ENCODE data around the gene TSNAX. TPM values are rescaled to one million over a fixed set of nuclear protein-coding genes. Genes with fewer than 3 reads are reported as not detected.
"Not testable (repeated sequence)": the region's sequence is repeated elsewhere in the genome, so short reads cannot be mapped to it uniquely, and the experiment has no call there.

The TSNAX gene
- total RNA-seq, 1 donor from 2014 or later: 42.4 TPM

- DNase-seq: no peak
Measured at GRCh38 chr1:231564373-231564772, 35.9 kb downstream of the TSNAX start.

DNA sequence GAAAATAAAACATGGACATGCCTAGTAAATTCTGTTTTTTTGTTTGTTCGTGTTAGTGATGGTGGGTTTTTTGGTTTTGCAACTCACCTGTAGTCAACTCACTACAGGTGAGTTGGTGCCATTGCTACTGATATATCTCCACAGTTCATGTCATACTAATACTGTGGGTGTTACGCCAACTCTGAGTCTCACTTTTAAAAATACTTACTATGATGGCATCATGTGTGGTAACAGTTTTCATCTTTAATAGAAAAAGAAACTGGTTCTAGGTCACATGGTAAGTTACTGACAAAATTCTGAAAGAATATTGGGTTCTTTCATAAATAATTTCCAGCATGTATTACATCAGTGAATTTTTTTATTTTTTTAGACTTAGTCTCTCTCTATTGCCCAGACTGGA is 38.0 kb downstream of the TSNAX start:
- DNase-seq: no peak

DNA sequence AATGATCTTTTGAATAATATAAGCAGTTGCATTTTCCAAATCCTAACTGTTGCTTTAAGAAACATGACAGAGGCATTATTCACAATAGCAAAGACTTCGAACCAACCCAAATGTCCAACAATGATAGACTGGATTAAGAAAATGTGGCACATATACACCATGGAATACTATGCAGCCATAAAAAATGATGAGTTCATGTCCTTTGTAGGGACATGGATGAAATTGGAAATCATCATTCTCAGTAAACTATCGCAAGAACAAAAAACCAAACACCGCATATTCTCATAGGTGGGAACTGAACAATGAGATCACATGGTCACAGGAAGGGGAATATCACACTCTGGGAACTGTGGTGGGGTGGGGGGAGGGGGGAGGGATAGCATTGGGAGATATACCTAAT is 41.8 kb downstream of the TSNAX start:
- DNase-seq: not testable (repeated sequence)

GRCh38 chr1:231571904-231572303 is 43.4 kb downstream of the TSNAX start:
- DNase-seq: peak; percentile 98

DNA sequence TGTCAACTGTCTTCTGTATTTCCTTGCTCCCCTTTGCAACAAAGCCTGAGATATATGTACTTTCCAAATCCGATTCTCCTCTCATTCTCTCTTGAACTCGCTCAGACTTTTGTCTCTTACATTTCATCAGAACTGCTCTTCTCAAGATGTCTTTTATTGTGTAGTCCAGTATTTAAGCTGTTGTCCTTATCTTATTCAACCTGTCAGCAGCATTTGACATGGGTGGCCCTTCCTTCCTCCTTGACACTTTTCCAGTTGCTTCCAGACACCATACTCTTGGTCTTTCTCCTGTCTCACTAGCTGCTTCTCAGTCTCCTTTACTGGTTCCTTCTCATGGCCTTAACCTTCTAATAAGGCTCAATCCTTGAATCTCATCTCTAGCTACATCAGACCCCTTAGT is 47.0 kb downstream of the TSNAX start:
- DNase-seq: no peak

DNA sequence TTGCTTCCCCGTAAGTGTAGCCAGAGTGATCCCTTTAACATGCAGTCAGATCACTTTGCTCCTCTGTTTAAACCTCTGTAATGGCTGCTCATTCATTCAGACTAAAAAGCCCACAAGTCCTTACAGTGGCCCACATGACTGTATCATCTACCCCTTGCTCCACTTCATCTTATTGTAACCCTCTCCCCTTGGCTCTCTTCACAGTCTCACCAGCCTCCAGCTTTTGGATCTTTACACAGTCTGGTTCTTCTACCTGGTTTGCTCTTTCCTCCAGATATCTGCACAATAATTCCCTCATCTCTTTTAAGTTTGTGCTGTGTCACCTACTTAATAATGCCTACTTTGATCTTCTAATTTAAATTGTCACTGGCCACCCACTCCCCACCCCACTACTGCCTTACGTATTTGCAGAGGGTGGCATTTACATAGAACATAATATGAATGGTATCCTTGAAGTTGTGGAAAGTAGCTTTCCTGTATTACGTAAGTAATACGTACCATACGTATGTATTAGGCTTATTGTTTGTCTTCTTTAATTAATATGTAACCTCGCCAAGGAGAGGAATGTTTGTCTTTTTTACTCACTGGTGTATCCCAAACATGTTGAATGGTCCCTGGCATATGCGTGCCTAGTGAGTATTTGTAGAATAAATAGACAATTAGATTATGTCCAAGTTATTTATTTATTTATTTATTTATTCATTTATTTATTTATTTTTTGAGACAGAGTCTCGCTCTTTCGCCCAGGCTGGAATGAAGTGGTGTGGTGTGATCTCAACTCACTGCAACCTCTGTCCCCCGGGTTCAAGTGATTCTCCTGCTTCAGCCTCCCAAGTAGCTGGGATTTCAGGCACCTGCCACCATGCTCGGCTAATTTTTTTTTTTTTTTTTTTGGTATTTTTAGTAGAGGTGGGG is 48.6 kb downstream of the TSNAX start:
- no peak for DNase-seq

DNA sequence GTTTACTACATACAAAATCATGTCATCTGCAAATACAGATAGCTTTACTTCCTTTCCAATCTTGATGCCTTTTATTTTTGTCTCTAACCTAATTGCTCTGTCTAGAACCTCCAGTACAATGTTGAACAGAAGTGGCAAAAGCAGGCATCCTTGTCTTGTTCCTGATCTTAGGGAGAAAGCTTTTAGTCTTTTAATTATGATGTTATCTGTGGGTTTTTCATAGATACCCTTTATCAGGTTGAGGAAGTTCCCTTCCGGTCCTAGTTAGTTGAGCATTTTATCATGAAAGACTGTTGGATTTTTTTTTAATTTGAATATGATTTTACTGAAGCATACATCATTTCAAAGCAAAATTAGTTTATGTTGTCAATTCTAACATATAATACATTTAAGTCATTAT is 52.4 kb downstream of the TSNAX start:
- no peak for DNase-seq

GRCh38 chr1:231581859-231582258 is 53.4 kb downstream of the TSNAX start:
- no peak for DNase-seq

DNA sequence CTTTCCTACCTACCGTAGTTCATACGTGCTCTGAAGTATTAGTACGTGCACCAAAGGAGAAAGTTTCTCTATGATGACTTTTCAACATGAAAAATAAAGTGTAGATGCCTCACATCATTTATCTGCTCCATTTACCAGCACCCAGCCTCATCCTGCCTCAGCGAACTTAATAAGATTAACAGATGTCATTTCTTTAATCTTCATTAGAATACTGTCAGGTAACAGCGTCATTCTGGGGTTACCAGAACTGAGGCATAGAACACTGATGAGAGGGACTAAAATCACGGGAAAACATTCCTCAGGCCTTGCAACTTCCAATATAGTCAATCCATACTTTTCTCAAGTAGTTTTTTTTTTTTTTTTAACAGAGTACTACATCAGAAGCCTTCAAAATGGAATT is 54.9 kb downstream of the TSNAX start:
- no peak for DNase-seq

DNA sequence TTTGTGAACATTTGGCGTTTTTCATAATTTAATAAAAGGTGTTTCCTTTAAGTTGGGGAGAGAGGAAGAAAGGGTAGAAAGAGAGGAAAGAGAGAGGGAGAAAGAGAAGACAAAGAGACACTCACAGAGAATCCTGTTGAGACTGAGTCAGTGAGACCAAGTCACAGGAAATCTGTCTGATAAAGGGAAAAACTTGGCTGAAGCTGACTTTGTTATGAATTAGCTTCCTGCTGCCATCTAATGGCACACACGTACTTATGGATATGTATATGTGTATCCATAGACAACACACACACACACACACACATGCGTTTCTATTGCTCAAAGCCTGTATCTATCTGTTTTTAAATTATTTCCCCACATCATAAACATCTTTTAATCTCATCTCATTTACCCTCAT is 55.6 kb downstream of the TSNAX start:
- peak; percentile 87 for DNase-seq

DNA sequence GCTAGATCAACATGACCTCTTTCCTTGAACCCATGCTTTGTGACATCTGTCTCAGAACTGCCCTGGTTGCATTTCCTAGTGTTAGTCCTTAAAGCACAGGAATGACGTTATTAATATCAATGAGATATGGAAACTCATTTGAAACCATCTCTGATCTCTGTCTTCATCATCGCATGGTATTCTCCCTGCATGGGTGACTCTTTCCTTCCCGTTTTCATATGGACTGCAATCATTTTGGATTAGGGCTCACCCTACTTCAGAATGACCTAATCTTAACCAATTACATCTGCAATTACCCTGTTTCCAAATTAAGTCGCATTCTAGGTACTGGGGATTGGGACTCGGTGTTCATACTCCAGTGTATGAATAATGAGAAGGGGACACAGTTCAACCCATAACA is 56.5 kb downstream of the TSNAX start:
- no peak for DNase-seq

DNA sequence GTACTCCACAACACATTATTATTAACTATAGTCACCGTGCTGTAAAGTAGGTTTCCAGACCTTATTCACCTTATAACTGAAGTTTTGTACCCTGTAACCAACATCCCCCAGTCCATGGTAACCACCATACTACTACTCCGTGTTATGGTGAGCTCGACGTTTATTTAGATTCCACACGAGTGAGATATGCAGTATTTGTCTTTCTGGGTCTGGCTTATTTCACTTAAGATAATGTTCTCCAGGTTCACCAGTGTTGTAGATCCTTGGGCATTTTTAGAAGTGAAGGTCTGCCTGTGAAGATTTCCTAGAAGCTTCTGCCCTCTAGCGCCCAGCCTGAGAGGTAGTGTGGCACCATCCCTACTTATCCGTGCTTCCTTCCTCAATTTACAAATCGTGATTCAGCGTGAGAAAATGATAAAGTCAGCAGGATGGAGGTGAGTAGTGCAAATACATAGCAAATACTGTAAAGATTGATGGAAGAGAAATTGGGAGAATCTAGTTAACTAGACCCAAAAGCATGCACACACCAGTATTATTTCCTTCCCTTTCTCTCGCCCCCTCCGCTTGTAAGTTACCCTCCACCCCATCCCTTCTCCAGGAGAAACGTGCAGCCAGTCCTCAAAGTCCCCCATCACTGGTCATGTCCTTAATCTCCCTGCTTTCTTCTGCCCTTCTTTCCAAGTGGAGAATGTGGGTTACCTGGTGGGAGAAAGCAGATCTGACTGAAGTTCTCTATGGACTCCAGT is 62.2 kb downstream of the TSNAX start:
- DNase-seq: peak; percentile 88

GRCh38 chr1:231591466-231591865 is 63.0 kb downstream of the TSNAX start:
- no peak for DNase-seq

DNA sequence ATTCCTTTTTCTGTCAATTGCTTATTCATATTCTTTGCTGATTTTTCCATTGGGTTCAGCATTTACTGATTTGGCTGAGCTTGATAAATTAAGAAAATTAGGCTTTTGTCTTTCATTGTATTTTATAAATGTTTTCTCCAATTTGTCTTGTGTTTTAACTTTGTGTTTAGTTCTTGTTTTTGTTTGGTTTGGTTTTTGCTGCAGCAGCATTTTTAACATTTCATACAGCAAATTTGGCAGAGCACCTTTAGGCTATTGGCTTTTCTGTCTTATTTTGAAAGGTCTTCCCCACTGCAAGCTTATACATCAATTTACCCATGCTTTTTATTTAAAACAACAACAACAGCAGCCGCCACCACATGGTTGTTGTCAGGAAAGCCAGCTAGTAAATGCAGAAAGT is 64.3 kb downstream of the TSNAX start:
- no peak for DNase-seq

- not testable (repeated sequence) for DNase-seq
Measured at GRCh38 chr1:231593264-231593663, 64.8 kb downstream of the TSNAX start.

DNA sequence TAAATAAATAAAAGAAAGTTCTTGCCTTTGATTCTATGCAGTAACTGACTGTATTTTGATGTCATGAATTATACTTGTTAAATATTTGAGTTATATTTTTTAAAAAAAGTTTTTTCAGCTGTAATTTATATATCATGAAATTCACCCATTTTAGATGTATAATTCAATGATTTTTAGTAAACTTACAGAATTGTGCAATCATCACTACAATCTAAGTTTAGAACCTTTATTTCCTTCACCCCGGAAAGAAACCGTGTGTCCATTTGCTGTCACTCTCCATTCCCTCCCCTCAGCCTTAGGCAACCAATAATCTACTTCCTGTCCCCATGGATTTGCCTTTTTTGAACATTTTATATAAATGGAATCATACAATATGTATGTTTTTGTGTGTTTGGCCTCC is 65.7 kb downstream of the TSNAX start:
- DNase-seq: no peak

DNA sequence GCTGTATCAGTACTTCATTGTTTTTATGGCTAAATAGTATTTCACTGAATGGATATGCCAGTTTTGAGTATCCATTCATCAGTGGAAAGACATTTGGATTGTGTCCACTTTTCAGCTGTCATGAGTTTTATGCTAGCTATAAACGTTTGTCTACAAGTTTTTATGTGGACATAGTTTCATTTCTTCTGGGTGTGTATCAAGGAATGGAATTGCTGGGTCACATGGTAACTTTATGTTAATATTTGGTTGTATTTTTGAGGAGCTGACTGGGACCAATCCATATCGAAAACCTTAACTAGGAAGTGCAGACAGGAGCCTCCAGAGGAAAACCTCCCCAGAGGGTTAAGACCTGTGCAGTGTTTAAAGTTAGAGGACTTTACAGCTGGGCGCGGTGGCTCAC is 66.3 kb downstream of the TSNAX start:
- no peak for DNase-seq

DNA sequence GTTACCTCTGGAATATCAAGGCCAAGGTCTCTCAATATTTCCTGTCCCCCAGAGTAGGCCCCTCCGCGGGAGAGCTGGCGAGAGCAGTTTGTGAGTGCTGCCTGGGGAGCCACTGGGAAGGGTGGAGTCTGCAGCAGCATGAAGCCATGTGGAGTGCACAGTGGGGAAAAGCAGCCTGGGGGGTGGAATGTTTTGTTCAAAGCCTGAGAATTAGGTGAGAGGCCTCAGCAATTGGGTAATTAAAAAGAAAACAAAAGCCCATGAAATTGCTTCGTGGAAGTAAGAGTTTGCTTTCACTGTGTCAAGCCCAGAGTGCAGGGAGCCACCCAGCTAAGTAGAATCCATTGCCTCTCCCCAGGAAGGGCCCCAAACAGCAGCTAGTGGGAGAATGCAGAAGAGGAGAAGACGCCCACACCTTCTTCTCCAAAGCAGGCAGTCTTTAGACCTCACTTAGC is 67.9 kb downstream of the TSNAX start:
- DNase-seq: no peak

DNA sequence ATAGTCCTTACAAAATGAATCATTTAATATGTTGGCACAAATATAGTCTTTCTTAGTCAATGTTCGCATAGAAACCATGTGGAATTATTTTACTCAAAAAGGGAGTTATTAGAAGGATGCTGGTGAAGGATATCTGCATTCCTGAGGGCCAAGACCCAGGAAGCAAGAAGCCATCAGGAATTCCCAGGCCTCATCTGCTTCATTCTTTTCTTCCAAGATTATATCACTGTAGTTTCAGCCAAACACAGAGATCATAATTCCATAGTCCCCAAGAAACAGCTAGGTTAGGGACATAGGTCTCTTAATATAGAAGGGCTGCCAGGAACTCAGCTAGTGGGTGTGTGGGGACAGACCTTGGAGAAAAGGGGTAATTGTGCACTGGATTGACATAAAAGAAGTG is 69.5 kb downstream of the TSNAX start:
- DNase-seq: no peak

DNA sequence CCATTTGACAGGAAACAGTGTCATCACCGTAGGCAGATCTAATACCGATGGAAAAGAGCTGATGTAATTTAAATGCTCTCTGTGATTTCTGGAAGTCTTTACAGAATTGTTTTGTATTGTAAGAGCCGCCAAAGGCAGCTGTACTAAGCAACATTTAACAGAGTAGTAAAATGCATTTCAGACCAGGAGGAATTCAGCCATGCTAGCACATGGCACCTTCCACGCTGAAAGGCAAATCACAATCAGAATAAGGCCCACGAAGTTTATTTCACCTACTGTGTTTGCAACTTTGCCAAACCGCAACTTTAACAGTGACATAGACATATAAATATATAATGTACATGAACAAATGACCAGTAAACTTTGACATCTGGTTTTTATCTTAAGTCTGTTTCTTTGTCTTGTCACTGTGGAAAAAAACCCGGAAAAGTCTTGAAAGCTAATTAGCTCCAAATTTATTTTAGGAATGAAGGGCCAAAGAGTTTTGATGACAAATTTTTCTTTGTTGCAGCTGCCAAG is 72.0 kb downstream of the TSNAX start:
- DNase-seq: peak; percentile 52

- peak; percentile 92 for DNase-seq
Measured at GRCh38 chr1:231601824-231602672, 73.6 kb downstream of the TSNAX start.

DNA sequence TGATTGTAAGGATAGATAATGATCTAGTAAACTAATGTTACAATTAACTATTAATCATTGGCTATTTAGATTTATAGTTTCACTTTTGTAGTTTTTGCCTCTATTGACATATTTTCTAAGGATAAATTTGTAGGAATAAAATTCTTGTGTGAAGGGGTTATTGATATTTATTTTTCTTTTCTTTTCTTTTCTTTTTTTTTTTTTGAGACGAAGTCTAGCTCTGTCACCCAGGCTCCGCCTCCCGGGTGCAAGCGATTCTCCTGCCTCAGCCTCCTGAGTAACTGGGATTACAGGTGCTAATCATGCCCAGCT is 74.2 kb downstream of the TSNAX start:
- DNase-seq: no peak
